GDM1 (cell line): ENCODE results near the gene HDDC2.

Experiments
- DNase-seq: peaks from one replicate; lab custom pipeline; 2025; lab: John Stamatoyannopoulos, UW

HDDC2 gene

GRCh38 chr6:125301435-125302391, at the start of gene HDDC2:
Gene HDDC2 (minus strand): TSS chr6:125301967. CDS start chr6:125301932, 35 bp downstream.
- DNase-seq: peak; percentile 47

GRCh38 chr6:125346926-125347563, 45.3 kb upstream of the HDDC2 start:
- no peak for DNase-seq

GRCh38 chr6:125346201-125346925, 44.6 kb upstream of the HDDC2 start:
- DNase-seq: no peak

GRCh38 chr6:125341460-125341859, 39.7 kb upstream of the HDDC2 start:
- no peak for DNase-seq

GRCh38 chr6:125340991-125341390, 39.2 kb upstream of the HDDC2 start:
- DNase-seq: no peak

GRCh38 chr6:125340175-125340835, 38.5 kb upstream of the HDDC2 start:
- DNase-seq: no peak

GRCh38 chr6:125339653-125340052, 37.9 kb upstream of the HDDC2 start:
- DNase-seq: no peak

GRCh38 chr6:125338381-125338780, 36.6 kb upstream of the HDDC2 start:
- DNase-seq: no peak

GRCh38 chr6:125337706-125338105, 35.9 kb upstream of the HDDC2 start:
- DNase-seq: no peak

- DNase-seq: no peak
Observed at GRCh38 chr6:125332664-125333063, 30.9 kb upstream of the HDDC2 start.

GRCh38 chr6:125325586-125325985, 23.8 kb upstream of the HDDC2 start:
- DNase-seq: no peak

- no peak for DNase-seq
Observed at GRCh38 chr6:125323376-125323775, 21.6 kb upstream of the HDDC2 start.

GRCh38 chr6:125316621-125317020, 14.9 kb upstream of the HDDC2 start:
- DNase-seq: no peak

- DNase-seq: no peak
Observed at GRCh38 chr6:125315548-125315947, 13.8 kb upstream of the HDDC2 start.

GRCh38 chr6:125314009-125314581, 12.3 kb upstream of the HDDC2 start:
- DNase-seq: peak; percentile 24

- no peak for DNase-seq
Observed at GRCh38 chr6:125312950-125313349, 11.2 kb upstream of the HDDC2 start.

GRCh38 chr6:125312478-125312877, 10.7 kb upstream of the HDDC2 start:
- DNase-seq: no peak

- peak; percentile 6 for DNase-seq
Observed at GRCh38 chr6:125310994-125311649, 9.4 kb upstream of the HDDC2 start.

- DNase-seq: no peak
Observed at GRCh38 chr6:125307964-125308615, 6.3 kb upstream of the HDDC2 start.

GRCh38 chr6:125307150-125307838, 5.5 kb upstream of the HDDC2 start:
- DNase-seq: no peak
